ENCODE data around the gene ISCA1. TPM values are rescaled to one million over a fixed set of nuclear protein-coding genes. Genes with fewer than 3 reads are reported as not detected.

Gene ISCA1
- total RNA-seq, 1 donor from 2014 or later, result 66.5 TPM

- ATAC-seq, result no peak
- intact Hi-C loops (cut with DNase I), result loop anchor here (10.0 kb wide), 1 partner anchor 84 kb away; no protein-coding TSS in a partner anchor
Observed at GRCh38 chr9:86288499-86289198, 6.3 kb upstream of the ISCA1 start.

GRCh38 chr9:86287013-86287412 lies 4.7 kb upstream of the ISCA1 start:
- ATAC-seq (no peak), DNase-seq (ENCODE audit: missing footprints) (no peak)
- intact Hi-C loops (cut with DNase I), result loop anchor here (10.0 kb wide), 1 partner anchor 82 kb away; no protein-coding TSS in a partner anchor

More at GRCh38 chr9:86288499-86289198, 6.3 kb upstream of the ISCA1 start:
- DNase-seq (ENCODE audit: missing footprints), result no peak

GRCh38 chr9:86286278-86286677 lies 3.9 kb upstream of the ISCA1 start:
- ATAC-seq, result no peak
- intact Hi-C loops (cut with DNase I), result loop anchor here (10.0 kb wide), 1 partner anchor 81 kb away; no protein-coding TSS in a partner anchor
- no peak for DNase-seq (ENCODE audit: missing footprints)

- no peak for DNase-seq (ENCODE audit: missing footprints)
- intact Hi-C loops (cut with DNase I), result loop anchor here (10.0 kb wide), 1 partner anchor 80 kb away; no protein-coding TSS in a partner anchor
- no peak for ATAC-seq
Observed at GRCh38 chr9:86285261-86285660, 2.9 kb upstream of the ISCA1 start.

GRCh38 chr9:86282979-86283535 lies 719 bp upstream of the ISCA1 start:
- no peak for DNase-seq (ENCODE audit: missing footprints)

GRCh38 chr9:86281593-86282076 lies 703 bp downstream of the ISCA1 start:
- intact Hi-C loops (cut with DNase I), result loop anchor here (10.0 kb wide), 1 partner anchor 77 kb away; no protein-coding TSS in a partner anchor
- ATAC-seq (no peak), DNase-seq (ENCODE audit: missing footprints) (no peak)

More at GRCh38 chr9:86282979-86283535, 719 bp upstream of the ISCA1 start:
- peak; percentile 21 for ATAC-seq
- intact Hi-C loops (cut with DNase I), result loop anchor here (10.0 kb wide), 1 partner anchor 78 kb away; no protein-coding TSS in a partner anchor

GRCh38 chr9:86280580-86280979 lies 1.8 kb downstream of the ISCA1 start:
- DNase-seq (ENCODE audit: missing footprints) (no peak), ATAC-seq (no peak)
- intact Hi-C loops (cut with DNase I), result loop anchor here (10.0 kb wide), 1 partner anchor 76 kb away; no protein-coding TSS in a partner anchor

GRCh38 chr9:86279839-86280238 lies 2.5 kb downstream of the ISCA1 start:
- ATAC-seq (no peak), DNase-seq (ENCODE audit: missing footprints) (no peak)
- intact Hi-C loops (cut with DNase I), result loop anchor here (10.0 kb wide), 1 partner anchor 75 kb away; no protein-coding TSS in a partner anchor

- DNase-seq (ENCODE audit: missing footprints), result no peak
- intact Hi-C loops (cut with DNase I), result no loop called here
- ATAC-seq, result no peak
Observed at GRCh38 chr9:86277072-86277471, 5.3 kb downstream of the ISCA1 start.

GRCh38 chr9:86275962-86276361 lies 6.4 kb downstream of the ISCA1 start:
- no peak for ATAC-seq
- intact Hi-C loops (cut with DNase I), result no loop called here
- no peak for DNase-seq (ENCODE audit: missing footprints)

GRCh38 chr9:86274821-86275643 lies 7.3 kb downstream of the ISCA1 start:
- intact Hi-C loops (cut with DNase I), result no loop called here
- ATAC-seq, result peak; percentile 39
- DNase-seq (ENCODE audit: missing footprints), result no peak

- ATAC-seq (no peak), DNase-seq (ENCODE audit: missing footprints) (no peak)
- intact Hi-C loops (cut with DNase I), result no loop called here
Observed at GRCh38 chr9:86272221-86272620, 10.1 kb downstream of the ISCA1 start.

GRCh38 chr9:86263876-86264275 lies 18.5 kb downstream of the ISCA1 start:
- ATAC-seq (peak; percentile 10), DNase-seq (ENCODE audit: missing footprints) (no peak)
- intact Hi-C loops (cut with DNase I), result no loop called here

- no peak for DNase-seq (ENCODE audit: missing footprints)
- intact Hi-C loops (cut with DNase I), result no loop called here
- ATAC-seq, result no peak
Observed at GRCh38 chr9:86262492-86262891, 19.8 kb downstream of the ISCA1 start.

GRCh38 chr9:86259557-86259956 lies 22.8 kb downstream of the ISCA1 start, which contains the start of gene C9orf153:
C9orf153 (minus strand) TSS chr9:86259657; CDS start chr9:86229603, 30,054 bp downstream.
- intact Hi-C loops (cut with DNase I), result no loop called here
- ATAC-seq (no peak), DNase-seq (ENCODE audit: missing footprints) (no peak)

GRCh38 chr9:86257391-86257790 lies 24.9 kb downstream of the ISCA1 start:
- no peak for DNase-seq (ENCODE audit: missing footprints)
- intact Hi-C loops (cut with DNase I), result no loop called here

GRCh38 chr9:86256653-86257052 lies 25.7 kb downstream of the ISCA1 start:
- intact Hi-C loops (cut with DNase I), result no loop called here
- ATAC-seq, result no peak
- no peak for DNase-seq (ENCODE audit: missing footprints)

More at GRCh38 chr9:86257391-86257790, 24.9 kb downstream of the ISCA1 start:
- ATAC-seq, result peak; percentile 38

GRCh38 chr9:86253577-86253976 lies 28.8 kb downstream of the ISCA1 start:
- DNase-seq (ENCODE audit: missing footprints), result no peak
- no peak for ATAC-seq
- intact Hi-C loops (cut with DNase I), result no loop called here

GRCh38 chr9:86252870-86253269 lies 29.5 kb downstream of the ISCA1 start:
- no peak for ATAC-seq
- DNase-seq (ENCODE audit: missing footprints), result no peak
- intact Hi-C loops (cut with DNase I), result no loop called here
